Loucy (cell line): ENCODE data around the gene ZNF519.

Experiments
- CTCF ChIP-seq: fragments of 200-600 bp; sonication (generic); conservative IDR thresholded peaks from 2 replicates; pipeline ENCODE4 v1.5.1; 2014; ENCODE audit warnings: mild to moderate bottlenecking, antibody characterized with exemption, low read length
- EZH2phosphoT487 ChIP-seq: fragments of 200-600 bp; IDR thresholded peaks from 2 replicates; pipeline ENCODE4 v1.6.1; 2018; ENCODE audit warnings: antibody characterized with exemption, mild to moderate bottlenecking, moderate library complexity, borderline replicate concordance

DNA sequence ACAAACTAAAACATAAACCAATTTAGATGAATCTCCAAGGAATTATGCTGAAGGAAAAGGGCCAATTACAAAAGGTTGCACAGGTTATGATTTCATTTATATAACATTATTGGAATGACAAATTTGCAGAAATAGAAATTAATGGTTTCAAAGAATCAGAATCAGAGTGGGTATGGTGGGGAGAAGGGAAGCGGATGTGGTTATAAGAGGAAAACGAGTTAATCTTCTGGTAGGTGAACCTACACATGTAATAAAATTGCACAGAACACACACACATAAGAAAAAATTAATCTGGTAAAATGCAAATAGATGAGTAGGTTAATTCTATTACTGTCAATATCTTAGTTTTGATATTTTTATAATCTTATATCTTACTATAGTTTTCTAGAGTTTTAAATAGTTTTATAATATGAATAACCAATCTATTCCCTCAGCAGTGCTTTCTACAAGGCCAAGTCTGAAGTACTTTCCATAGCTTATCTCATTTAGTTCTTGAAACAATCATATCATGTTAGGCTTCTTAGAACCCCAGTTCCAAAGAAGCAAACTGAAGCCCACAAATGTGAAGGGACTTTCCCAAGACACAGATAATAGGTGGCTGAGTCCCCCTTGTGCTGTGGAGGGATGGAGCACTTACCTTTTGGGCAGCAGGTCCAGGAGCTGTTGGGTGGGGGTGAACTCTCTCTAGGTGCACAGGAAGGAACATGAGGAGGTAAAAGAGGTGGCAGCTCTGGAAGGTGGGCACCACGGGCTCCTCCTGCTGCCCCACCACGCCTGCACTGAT is 31.5 kb downstream of the ZNF519 start:
- TF ChIP-seq CTCF: no peak
- TF ChIP-seq EZH2phosphoT487: no peak
